H1 (cell line): Measurements from ENCODE around the gene EPS8L1.

Experiments
- CBX5 ChIP-seq: fragments of 300-800, 300-1000 bp; sonication (generic); IDR thresholded peaks from 2 replicates; pipeline ENCODE4 v1.7.1; 2016; ENCODE audit warnings: antibody characterized with exemption, low read length, low read depth
- CTCF ChIP-seq, 3 experiments: IDR thresholded peaks; 1 replicate in 2 of 3; 2 replicates in 1 of 3; pipeline versions ENCODE4 v1.5.1 to v1.6.1; 2011; ENCODE audit warnings: low read length in 3 of 3, mild to moderate bottlenecking in 3 of 3, inconsistent platforms in 2 of 3, low read depth in 1 of 3, moderate library complexity in 1 of 3; ENCODE audit not compliant: insufficient read depth in 1 of 3; ENCODE audit errors: control extremely low read depth in 1 of 3
- JUN ChIP-seq: IDR thresholded peaks from 2 replicates; pipeline ENCODE4 v1.6.1; 2011; ENCODE audit warnings: low read depth, mild to moderate bottlenecking, improper control_type of control experiment, low read length
- RAD21 ChIP-seq, 2 experiments: IDR thresholded peaks in 1 of 2; conservative IDR thresholded peaks in 1 of 2; 2 replicates each; pipeline ENCODE4 v1.6.1; 2011; ENCODE audit warnings: low read depth in 2 of 2, low read length in 2 of 2, improper control_type of control experiment in 1 of 2, inconsistent platforms in 1 of 2, mild to moderate bottlenecking in 1 of 2, moderate library complexity in 1 of 2
- TAF1 ChIP-seq: IDR thresholded peaks from 2 replicates; pipeline ENCODE4 v1.6.1; 2011; ENCODE audit warnings: mild to moderate bottlenecking, low read depth, low read length
- TCF12 ChIP-seq: IDR thresholded peaks from 2 replicates; pipeline ENCODE4 v1.6.1; 2011; ENCODE audit warnings: low read depth, mild to moderate bottlenecking, low read length

DNA sequence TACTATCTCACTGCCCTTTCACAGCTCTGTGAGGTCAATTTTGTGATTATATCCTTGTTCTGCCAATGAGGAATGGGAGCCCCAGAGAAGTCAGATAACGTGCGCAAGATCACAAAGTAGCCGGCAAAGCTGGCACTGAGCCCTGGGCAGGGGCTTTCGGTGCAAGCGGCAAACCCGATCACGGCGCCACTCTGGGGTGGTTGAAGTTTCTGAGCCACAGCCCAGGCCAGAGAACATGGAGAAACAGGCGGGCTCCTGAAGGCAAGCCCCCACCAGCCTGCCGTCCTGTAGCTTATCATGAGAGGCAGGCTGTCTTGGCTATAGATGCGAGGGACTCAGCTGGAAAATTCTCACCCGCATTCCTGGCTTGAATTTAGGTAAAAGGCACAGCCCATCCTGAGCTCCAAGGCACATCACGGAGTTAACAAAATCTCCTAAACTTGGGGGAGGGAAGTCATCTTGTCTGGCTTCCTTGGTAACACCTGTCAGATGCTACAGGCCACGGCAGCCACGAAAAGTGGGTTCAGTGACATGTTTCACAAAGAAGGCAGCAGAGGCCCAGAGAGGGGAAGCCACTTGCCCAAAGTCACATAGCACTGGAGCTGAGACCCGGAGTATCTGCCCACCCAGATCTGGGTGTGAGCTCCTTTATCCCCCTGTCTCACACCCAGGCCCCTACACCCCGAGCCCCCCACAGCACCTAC is 60.9 kb downstream of the EPS8L1 start:
- TF ChIP-seq CTCF (IDR thresholded peaks at IDR 0.05; ENCODE audit: control extremely low read depth in 1 of 3, insufficient read depth in 1 of 3, low read depth in 1 of 3, low read length in 3 of 3), result no peak
- no peak for TF ChIP-seq CBX5
- TF ChIP-seq JUN, result no peak
- no peak for TF ChIP-seq TCF12
- TF ChIP-seq RAD21 (IDR thresholded peaks at IDR 0.05 in 1 of 2, conservative IDR thresholded peaks at IDR 0.05 in 1 of 2; ENCODE audit: low read depth in 2 of 2, low read length in 2 of 2), result no peak
- no peak for TF ChIP-seq TAF1
